HG02642 (cell line): ENCODE data around the gene GGA1.

Source experiments
- ATAC-seq: cut with Tn5 transposase; IDR thresholded peaks from one replicate; pipeline ENCODE4 v1.9.1; 2021; ENCODE audit warnings: mild to moderate bottlenecking; ENCODE audit not compliant: unreplicated experiment, poor library complexity

The GGA1 gene

GRCh38 chr22:37669586-37669985 lies 61.0 kb downstream of the GGA1 start:
- no peak for ATAC-seq

- ATAC-seq, result no peak
Observed at GRCh38 chr22:37672206-37672919, 63.7 kb downstream of the GGA1 start.

- ATAC-seq, result no peak
Observed at GRCh38 chr22:37672920-37673455, 64.4 kb downstream of the GGA1 start.

GRCh38 chr22:37674248-37674647 lies 65.6 kb downstream of the GGA1 start:
- ATAC-seq, result no peak

- peak; percentile 45 for ATAC-seq
Observed at GRCh38 chr22:37674951-37675929, 66.6 kb downstream of the GGA1 start, which contains the start of gene LGALS1. Gene LGALS1 (plus strand): TSS chr22:37675636. CDS start chr22:37675703, 67 bp downstream.

GRCh38 chr22:37675930-37676735 lies 67.5 kb downstream of the GGA1 start:
- no peak for ATAC-seq

- peak; percentile 60 for ATAC-seq
Observed at GRCh38 chr22:37676736-37677492, 68.3 kb downstream of the GGA1 start.

GRCh38 chr22:37677493-37677974 lies 68.9 kb downstream of the GGA1 start:
- ATAC-seq, result peak; percentile 1

GRCh38 chr22:37678372-37678771 lies 69.7 kb downstream of the GGA1 start:
- ATAC-seq, result no peak

GRCh38 chr22:37679670-37680069 lies 71.0 kb downstream of the GGA1 start:
- no peak for ATAC-seq

GRCh38 chr22:37680191-37680851 lies 71.7 kb downstream of the GGA1 start:
- ATAC-seq, result no peak

GRCh38 chr22:37681001-37681424 lies 72.4 kb downstream of the GGA1 start:
- no peak for ATAC-seq

- no peak for ATAC-seq
Observed at GRCh38 chr22:37681556-37682049, 73.0 kb downstream of the GGA1 start.
